Pulmonary artery endothelial cell (primary cell): Measurements from ENCODE around the gene ERAL1. TPM values are rescaled to one million over a fixed set of nuclear protein-coding genes. Genes with fewer than 3 reads are reported as not detected.
"Not testable (repeated sequence)": the region's sequence is repeated elsewhere in the genome, so short reads cannot be mapped to it uniquely, and the experiment has no call there.

Source experiments
- DNase-seq: peaks from one replicate; pipeline ENCODE4 v3.0.0-alpha.2; 2011; ENCODE audit warnings: low read depth, low spot score
- total RNA-seq: library from RNA; depleted of rRNA; stranded (reverse); fragments of >200 nt; gene quantifications from 2 replicates; pipeline ENCODE4 v1.2.3, GENCODE V29; 2014

Gene ERAL1
- total RNA-seq, 1 donor from 2014 or later, result 30.7 TPM

DNA sequence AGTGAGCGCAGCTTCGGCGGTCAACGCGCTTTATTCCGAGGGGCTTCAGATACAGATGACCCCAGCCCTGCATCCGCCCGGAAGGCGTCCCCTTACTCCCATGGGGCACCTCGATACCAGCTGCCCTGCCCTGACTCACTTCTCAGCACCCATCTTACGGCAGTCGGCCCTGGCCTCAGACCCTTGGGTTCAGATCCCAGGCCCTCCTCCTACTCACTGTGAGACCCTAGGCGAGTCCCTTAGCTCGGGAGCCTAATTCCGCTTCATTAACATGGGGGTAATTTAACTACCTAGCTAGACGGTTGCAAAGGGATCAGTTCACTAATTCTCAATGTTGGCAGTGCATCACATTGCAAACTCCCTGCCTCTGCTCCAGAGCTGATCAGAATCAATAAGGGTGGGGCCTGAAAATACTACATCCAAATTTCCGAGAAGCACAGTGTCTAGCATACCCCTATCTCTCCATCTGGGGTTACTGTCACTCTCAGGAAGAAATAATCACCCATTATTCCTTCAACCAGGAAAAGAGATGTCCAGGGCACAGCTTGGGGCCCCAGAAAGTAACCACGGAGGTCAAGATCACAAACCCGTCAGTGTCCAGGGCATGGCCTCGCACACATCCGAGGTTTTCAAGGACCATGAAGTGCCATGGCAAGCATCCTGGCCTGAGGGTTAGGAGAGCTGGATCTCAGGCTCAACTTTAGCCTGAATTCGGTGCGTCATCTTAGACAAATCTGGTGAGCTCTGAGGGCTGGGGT lies 43.1 kb downstream of the ERAL1 start:
- no peak for DNase-seq

DNA sequence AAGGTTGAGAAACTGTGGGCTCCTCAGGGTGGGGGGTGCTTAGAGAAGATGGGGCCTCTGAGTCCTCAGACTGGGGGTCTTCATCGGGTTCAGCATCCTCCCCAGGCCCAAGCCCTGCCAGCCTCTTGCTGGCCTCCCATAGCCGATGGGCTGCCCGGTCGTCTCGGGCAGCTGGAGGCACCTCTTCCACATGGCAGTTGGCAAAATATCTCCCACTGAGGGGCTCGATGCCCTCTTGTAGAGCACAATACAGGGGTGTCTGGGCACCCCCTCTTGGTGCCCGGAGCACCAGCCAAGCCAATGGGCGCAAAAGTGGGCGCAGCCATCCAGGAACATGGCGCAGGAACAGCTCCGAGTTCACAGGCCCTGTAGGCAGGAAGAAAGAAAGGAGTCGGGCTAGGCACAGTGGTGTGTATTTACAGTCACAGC lies 43.7 kb downstream of the ERAL1 start:
- DNase-seq, result no peak

- no peak for DNase-seq
Observed at GRCh38 chr17:28899212-28899815, 44.5 kb downstream of the ERAL1 start.

DNA sequence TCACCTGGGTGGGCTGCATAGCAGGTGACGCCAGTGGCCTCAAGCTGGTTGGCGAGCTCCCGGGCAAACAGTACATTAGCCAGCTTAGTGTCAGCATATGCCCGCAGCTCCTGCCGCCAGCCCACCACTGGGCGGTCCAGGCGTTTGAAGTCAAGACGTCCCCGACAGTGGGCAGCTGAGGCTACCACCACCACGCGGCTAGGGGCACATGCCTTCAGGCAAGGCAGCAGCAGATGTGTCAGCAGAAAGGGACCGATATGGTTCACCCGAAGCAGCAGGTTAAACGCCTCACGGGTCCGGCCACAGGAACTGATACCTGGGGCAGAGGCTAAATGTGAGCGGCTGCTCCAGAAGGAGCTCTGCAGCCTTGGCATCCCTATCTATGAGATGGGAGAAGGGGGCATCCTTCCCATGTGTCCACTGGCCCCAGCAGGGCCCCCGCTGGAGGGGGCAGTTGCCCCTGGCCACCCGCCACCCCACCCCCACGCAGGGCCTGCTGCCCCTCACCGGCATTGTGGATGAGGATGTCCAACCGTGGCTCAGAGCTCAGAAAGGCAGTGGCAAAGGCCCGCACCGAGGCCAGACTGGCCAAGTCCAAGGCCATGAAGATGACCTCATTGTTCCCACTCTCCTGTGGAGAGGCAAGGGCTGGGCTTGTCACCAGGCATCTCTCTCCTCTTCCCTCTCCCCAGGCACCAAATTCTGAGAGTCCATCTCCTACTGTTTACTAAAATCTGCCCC lies 46.3 kb downstream of the ERAL1 start:
- DNase-seq, result no peak

GRCh38 chr17:28901866-28902818 lies 47.3 kb downstream of the ERAL1 start:
- DNase-seq, result no peak

- no peak for DNase-seq
Observed at GRCh38 chr17:28902819-28903545, 48.2 kb downstream of the ERAL1 start, which contains the start of gene DHRS13. DHRS13 (minus strand) TSS chr17:28903079; CDS start chr17:28902944, 135 bp downstream.

GRCh38 chr17:28903546-28903841 lies 48.7 kb downstream of the ERAL1 start:
- not testable (repeated sequence) for DNase-seq

GRCh38 chr17:28904800-28905199 lies 50.0 kb downstream of the ERAL1 start:
- no peak for DNase-seq

- DNase-seq, result no peak
Observed at GRCh38 chr17:28906276-28906675, 51.5 kb downstream of the ERAL1 start.

- no peak for DNase-seq
Observed at GRCh38 chr17:28906706-28907438, 52.1 kb downstream of the ERAL1 start.

DNA sequence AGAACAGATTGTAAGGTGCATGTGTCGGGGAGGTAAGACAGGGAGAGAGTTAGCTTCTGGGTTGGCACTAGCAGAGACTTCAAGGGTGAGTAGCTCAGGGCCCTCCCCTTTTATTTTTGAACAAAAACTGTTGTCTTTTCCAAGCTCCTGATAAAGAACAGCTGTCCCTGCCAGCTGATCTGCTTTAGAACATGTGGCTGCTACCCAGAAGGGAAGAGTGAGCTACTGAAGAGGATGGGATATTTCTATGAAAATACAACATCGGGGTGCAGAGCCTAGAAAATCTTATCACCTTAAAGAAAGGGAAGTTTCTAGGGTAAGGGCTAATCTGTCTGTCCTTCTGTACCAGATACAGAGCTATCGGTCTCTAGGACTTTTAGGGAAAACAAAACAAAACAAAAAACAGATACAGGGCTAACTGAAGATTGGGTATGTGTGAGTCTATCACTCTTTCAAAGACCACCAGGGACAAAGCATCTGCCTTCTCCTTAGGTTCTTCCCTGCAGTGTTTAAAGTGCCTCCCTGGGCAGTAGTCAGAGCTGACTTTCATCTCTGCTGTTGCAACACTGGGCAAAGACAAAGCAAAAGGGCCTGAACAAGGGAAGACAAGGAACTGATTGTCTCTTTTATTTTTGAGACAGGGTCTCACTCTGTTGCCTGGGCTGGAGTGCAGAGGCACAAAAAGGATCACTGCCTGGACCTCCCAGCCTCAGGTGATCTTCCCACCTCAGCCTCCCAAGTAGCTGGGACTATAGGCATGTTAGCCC lies 53.1 kb downstream of the ERAL1 start:
- no peak for DNase-seq

DNA sequence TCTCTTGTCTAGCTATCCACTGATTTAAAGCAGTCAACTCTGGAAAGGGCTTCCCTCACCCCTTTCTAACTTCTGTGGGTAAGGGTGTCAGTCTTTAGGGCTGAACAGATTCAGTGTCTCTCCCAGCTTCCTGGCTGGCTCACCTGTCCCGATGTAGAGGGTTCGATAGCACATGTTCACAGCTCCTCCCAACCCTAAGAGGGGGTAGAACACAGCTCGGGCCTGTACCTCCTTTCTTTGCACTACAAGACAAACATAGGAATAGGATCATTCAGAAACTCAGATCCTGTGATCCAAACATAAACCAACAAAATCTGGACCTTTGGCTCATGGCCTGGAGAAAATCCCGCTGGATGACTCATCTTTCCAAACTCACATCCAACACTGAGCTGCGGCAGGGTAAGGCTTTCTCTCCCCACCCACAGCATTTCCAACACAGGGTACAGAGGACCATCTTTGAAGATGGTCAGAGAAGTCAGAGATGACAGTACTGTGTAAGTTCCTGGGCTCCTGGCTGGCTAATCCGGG lies 53.9 kb downstream of the ERAL1 start:
- DNase-seq, result peak; percentile 22

GRCh38 chr17:28910534-28910933 lies 55.7 kb downstream of the ERAL1 start:
- no peak for DNase-seq

Other genes starting within 250 kb of the ERAL1 start
- 3.4 and 5.5 TPM in 2 replicates for gene RSKR, start 240.8 kb upstream of the ERAL1 start, total RNA-seq
- 162 and 190 TPM in 2 replicates for gene BLTP2, start 209.9 kb upstream of the ERAL1 start, total RNA-seq
- 56.8 and 63.1 TPM in 2 replicates for gene SDF2, start 193.1 kb upstream of the ERAL1 start, total RNA-seq
- gene SUPT6H, start 192.8 kb upstream of the ERAL1 start, total RNA-seq, result 51.3 and 52.4 TPM in 2 replicates
- 0.66 and 2.3 TPM in 2 replicates for gene PROCA1, start 143.1 kb upstream of the ERAL1 start, total RNA-seq
- gene RAB34, start 137.1 kb upstream of the ERAL1 start, total RNA-seq, result 15.0 and 41.7 TPM in 2 replicates
- gene RPL23A, start 135.0 kb upstream of the ERAL1 start, total RNA-seq, result 811 and 821 TPM in 2 replicates
- 1.1 and 1.4 TPM in 2 replicates for gene TLCD1, start 128.8 kb upstream of the ERAL1 start, total RNA-seq
- 2.0 and 2.1 TPM in 2 replicates for gene NEK8, start 126.2 kb upstream of the ERAL1 start, total RNA-seq
- gene TRAF4, start 111.0 kb upstream of the ERAL1 start, total RNA-seq, result 28.2 and 32.8 TPM in 2 replicates
- 3.4 and 5.5 TPM in 2 replicates for gene FAM222B, start 12.2 kb upstream of the ERAL1 start, total RNA-seq
- gene FLOT2, start 42.7 kb downstream of the ERAL1 start, total RNA-seq, result 77.3 and 80.4 TPM in 2 replicates
- 5.5 and 7.9 TPM in 2 replicates for gene DHRS13, start 48.1 kb downstream of the ERAL1 start, total RNA-seq
- gene PHF12, start 96.5 kb downstream of the ERAL1 start, total RNA-seq, result 10.6 and 11.6 TPM in 2 replicates
- not detected in 2 replicates for gene SEZ6, start 151.0 kb downstream of the ERAL1 start, total RNA-seq
- 0.92 and 2.0 TPM in 2 replicates for gene PIPOX, start 188.1 kb downstream of the ERAL1 start, total RNA-seq